SW480 (cell line): ENCODE measurements around the gene CHKA.

Source experiments
- DNase-seq: peaks from one replicate; pipeline ENCODE4 v3.0.0-alpha.2; 2016; ENCODE audit warnings: low spot score

The CHKA gene

DNA sequence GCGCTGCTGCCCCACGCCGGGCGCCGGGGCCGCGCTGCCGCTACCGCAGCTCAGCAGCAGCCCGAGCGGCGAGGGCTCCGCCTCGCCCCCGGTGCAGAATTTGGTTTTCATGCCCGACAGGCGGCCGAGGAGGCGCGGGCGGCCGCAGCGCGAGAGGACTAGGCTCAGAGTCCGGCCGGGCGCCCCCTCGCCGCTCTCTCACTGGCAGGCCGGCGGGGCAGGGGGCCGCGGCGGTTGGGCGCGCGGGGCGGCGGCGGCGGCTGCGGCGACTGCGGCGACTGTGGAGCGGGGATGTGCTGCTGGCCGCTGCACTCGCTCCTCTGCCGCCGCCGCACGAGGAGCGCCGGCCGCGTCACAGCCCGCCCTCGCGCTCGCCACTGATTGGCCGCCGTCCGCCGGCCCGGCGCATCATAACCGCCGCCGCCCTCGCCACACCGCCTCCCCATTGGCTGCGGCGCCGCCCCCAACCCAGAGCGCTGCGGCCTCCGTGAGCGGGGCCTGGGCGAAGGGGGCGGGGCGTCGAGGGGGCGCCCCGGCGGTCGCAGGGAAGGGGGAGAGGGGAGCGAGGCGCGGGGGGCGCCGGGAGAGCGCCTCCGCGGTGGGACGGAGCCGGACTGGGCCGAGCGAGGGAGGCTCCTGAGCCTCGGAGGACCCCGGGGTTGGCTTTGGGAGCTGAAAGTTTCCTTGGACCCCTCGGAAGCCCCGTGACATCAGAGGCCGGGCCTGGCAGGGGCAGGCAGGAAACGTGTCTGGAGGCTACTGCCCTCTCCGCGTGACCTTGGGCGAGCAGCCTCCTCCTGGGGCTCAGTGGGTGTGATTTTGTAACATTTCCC, at the start of gene CHKA:
CHKA (minus strand) TSS at position 322 of the 833 bp plus-strand sequence; CDS start at position 111, 211 bp downstream.
- DNase-seq = peak; percentile 91

DNA sequence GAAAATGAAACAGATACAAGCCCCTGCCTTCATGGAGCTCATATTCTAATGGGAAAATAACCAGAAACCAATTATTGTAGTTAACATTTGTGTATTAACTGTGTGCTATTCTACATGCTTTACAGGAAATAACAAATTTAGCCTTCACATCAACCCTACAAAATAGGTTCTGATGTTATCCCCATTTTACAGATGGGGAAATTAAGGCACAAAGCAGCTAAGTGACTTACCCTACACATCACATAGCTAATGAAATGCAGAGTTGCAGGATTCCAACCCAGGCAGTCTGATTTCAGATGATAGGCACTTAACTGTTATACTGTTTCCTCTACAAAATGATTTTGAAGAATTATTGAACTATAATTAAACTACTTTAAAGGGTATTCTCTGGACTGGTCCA, 48.3 kb upstream of the CHKA start:
- no peak for DNase-seq

GRCh38 chr11:68168694-68169093, 47.5 kb upstream of the CHKA start:
- no peak for DNase-seq

DNA sequence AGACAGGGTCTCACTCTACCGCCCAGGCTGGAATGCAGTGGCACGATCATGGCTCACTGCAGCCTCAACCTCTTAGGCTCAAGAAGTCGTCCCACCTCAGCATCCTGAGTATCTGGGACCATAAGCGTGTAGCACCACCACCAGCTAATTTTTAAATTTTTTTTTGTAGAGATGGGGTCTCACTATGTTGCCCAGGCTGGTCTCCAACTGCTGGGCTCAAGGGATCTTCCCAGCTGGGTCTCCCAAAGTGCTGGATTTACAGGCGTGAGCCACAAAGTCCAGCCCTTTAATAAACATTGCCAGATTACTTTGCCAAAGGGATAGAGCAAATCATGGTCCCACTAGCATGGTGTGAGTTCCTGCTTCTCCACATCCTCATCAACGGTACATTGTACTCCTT, 46.3 kb upstream of the CHKA start:
- DNase-seq = no peak

DNA sequence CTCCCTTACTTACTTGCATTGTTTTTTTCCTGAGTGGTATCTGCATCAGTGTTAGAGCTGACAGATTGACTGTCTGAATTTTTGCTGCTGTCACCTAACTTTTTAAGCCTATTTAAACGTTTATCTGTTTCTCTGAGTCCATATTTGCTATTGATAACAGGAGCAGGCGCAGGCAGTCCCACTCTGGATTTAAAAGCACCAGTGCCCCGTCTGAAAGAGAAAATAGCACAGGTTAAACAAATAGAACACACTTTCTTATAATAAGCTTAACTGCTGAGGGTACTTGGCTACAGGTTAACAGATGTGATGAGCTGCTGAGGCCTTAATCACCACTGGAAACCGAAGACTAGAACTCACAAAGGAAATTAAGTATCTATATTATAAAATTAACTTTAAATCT, 45.8 kb upstream of the CHKA start:
- no peak for DNase-seq

DNA sequence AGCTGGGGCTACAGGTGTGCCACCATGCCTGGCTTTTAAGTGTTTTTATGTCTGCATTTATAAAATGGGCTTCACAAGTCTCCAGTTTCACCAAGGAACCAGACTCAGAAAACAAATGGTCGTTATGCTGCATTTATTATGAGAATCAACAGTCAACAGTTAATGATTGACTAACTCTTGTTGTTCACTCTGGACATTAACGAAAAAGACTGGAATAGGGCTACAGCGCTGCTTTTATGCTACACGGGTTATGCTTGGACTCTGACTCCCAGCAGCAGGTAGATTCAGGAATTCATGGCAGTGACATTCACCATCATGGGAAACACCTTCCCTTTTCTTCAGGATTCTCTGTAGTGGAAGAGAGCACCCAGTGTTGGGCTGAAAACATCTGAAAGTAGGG, 44.4 kb upstream of the CHKA start:
- DNase-seq = no peak

GRCh38 chr11:68164437-68164836, 43.2 kb upstream of the CHKA start:
- no peak for DNase-seq

GRCh38 chr11:68163691-68164090, 42.5 kb upstream of the CHKA start:
- DNase-seq = no peak

GRCh38 chr11:68160100-68160695, 39.0 kb upstream of the CHKA start:
- DNase-seq = no peak

DNA sequence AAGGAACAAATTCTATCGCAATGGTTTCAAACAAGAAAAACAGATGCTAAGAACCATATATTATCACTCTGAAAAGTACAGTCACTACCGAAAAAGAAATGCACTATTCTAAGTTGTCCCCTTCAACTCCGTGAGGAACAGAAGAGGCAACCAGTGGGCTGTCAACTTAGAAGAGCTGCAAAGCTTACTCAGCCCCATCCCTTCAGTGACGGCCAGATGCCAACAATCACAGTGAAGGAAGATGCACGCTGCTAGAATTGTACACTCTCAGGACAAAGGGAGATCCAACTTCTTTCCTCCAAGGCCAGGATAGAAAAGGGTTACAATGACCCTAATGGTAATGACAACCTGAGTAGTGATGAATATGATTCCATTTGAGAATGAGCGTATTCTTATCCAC, 38.5 kb upstream of the CHKA start:
- no peak for DNase-seq

GRCh38 chr11:68159161-68159560, 38.0 kb upstream of the CHKA start:
- no peak for DNase-seq

DNA sequence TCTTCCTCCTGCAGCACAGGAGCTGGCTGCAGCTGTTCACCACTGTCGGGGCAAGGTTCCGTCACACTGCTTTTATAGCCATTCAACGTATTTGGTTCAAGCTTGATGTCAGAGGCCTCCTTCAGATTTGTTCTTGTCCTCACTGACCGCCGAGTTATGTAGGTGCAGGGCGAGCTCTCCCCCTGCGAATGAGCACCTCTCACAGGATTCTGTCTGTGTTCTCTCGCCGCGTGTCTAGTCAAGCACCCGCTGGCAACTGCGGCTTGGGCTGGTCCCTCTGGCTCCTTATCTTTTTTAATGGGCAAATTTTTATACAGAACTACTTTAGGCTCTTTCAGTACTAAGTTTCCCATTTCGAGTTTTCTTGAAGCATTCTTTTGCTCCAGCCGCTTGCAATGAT, 37.4 kb upstream of the CHKA start:
- DNase-seq = no peak

GRCh38 chr11:68153742-68154141, 32.6 kb upstream of the CHKA start:
- no peak for DNase-seq

GRCh38 chr11:68150037-68150436, 28.8 kb upstream of the CHKA start:
- peak; percentile 26 for DNase-seq

- DNase-seq = no peak
Observed at GRCh38 chr11:68149417-68149816, 28.2 kb upstream of the CHKA start.

- DNase-seq = no peak
Observed at GRCh38 chr11:68148879-68149278, 27.7 kb upstream of the CHKA start.

GRCh38 chr11:68148071-68148805, 27.1 kb upstream of the CHKA start:
- DNase-seq = no peak

- DNase-seq = peak; percentile 52
Observed at GRCh38 chr11:68146704-68147474, 25.7 kb upstream of the CHKA start.

DNA sequence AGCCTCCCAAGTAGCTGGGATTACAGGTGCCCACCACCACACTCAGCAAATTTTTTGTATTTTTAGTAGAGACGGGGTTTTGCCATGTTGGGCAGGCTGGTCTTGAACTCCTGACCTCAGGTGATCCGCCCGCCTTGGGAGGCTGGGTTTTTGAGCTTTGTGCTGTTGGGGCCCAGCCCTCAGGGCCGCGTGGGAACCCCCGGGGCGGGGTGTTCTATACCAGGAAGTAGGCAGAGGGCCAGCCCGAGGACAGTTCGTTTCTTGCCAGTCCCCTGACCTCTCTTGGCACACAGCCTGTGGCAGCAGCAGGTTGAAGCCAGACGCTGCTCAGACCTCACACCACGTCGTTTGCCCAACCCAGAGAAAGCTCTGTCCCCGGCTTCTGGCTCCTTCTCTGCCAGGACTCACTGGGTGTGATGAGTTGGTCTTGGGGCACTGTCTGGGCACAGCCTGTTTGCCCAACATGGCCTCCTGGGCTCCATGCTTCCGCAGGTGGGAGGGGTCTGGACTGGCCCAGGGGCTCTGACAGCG, 24.9 kb upstream of the CHKA start:
- DNase-seq = no peak

- no peak for DNase-seq
Observed at GRCh38 chr11:68145120-68145866, 24.1 kb upstream of the CHKA start.

DNA sequence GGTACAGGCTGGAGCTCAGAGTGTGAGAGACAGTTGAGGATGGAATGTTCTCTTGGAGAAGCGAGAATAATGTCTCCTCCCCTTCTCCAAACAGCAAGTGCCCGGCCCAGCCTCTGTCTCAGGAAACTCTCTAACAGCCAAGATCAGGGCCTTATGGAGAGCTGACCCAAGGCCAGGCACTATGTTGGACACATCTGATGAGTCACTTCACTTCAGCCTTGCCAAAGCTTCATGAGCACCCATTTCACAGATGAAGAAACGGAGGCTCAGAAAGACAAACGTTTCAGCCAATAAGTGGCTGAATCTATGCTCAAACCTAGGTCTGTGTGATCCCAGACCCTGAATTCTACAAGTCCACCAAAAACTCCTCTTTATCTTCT, 22.1 kb upstream of the CHKA start:
- DNase-seq = no peak
